PFSK-1 (cell line): Measurements from ENCODE around the gene GAS7.

Source experiments
- FOXP2 ChIP-seq: optimal IDR thresholded peaks from 2 replicates; pipeline ENCODE3; 2011; ENCODE audit warnings: borderline replicate concordance, control low read depth, inconsistent platforms; ENCODE audit not compliant: insufficient read depth; ENCODE audit errors: extremely low read length, extremely low read depth
- POLR2AphosphoS5 ChIP-seq: IDR thresholded peaks from 2 replicates; pipeline ENCODE4 v1.6.1; 2012; ENCODE audit warnings: low read depth, mild to moderate bottlenecking, control low read depth, low read length, moderate library complexity
- SIN3A ChIP-seq: IDR thresholded peaks from 2 replicates; pipeline ENCODE4 v1.6.1; 2012; ENCODE audit warnings: mild to moderate bottlenecking, low read length, moderate library complexity, borderline replicate concordance; ENCODE audit not compliant: insufficient read depth
- TAF1 ChIP-seq: IDR thresholded peaks from 2 replicates; pipeline ENCODE4 v1.6.1; 2012; ENCODE audit warnings: low read length, control low read depth, borderline replicate concordance; ENCODE audit not compliant: insufficient read depth
- TF ChIP-seq, protein P1 (sequence below), 2 experiments: IDR thresholded peaks; 2 replicates each; pipeline versions ENCODE4 v1.6.1 to v1.8.0; 2011 to 2012; ENCODE audit warnings: low read depth in 2 of 2, low read length in 2 of 2, control low read depth in 1 of 2, inconsistent platforms in 1 of 2, mild to moderate bottlenecking in 1 of 2, moderate library complexity in 1 of 2; ENCODE audit not compliant: insufficient read depth in 1 of 2

GAS7 gene

DNA sequence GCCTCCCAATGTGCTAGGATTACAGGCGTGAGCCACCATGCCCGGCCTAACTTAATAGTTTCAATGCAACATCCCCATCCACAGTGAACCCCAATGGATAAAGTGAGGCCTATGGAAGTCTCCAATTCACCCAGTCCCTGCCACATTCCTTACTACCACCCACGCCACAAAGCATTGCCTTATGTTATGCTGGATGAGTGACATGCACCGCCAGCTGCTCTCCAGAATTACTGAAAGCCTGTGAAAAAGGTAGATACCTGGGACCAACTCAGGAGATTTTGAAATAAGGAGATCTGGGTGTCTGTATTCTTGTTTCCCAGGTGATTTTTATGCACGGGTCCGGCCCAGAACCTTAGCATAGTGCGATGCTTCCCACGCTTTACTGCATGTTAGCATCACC lies 16.9 kb upstream of the GAS7 start:
- TF ChIP-seq SIN3A, result no peak
- no peak for TF ChIP-seq TAF1
- TF ChIP-seq FOXP2, result no peak
- no peak for TF ChIP-seq POLR2AphosphoS5
- TF ChIP-seq, protein P1, sequence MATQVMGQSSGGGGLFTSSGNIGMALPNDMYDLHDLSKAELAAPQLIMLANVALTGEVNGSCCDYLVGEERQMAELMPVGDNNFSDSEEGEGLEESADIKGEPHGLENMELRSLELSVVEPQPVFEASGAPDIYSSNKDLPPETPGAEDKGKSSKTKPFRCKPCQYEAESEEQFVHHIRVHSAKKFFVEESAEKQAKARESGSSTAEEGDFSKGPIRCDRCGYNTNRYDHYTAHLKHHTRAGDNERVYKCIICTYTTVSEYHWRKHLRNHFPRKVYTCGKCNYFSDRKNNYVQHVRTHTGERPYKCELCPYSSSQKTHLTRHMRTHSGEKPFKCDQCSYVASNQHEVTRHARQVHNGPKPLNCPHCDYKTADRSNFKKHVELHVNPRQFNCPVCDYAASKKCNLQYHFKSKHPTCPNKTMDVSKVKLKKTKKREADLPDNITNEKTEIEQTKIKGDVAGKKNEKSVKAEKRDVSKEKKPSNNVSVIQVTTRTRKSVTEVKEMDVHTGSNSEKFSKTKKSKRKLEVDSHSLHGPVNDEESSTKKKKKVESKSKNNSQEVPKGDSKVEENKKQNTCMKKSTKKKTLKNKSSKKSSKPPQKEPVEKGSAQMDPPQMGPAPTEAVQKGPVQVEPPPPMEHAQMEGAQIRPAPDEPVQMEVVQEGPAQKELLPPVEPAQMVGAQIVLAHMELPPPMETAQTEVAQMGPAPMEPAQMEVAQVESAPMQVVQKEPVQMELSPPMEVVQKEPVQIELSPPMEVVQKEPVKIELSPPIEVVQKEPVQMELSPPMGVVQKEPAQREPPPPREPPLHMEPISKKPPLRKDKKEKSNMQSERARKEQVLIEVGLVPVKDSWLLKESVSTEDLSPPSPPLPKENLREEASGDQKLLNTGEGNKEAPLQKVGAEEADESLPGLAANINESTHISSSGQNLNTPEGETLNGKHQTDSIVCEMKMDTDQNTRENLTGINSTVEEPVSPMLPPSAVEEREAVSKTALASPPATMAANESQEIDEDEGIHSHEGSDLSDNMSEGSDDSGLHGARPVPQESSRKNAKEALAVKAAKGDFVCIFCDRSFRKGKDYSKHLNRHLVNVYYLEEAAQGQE (IDR thresholded peaks at IDR 0.05; ENCODE audit: insufficient read depth in 1 of 2, low read depth in 2 of 2, low read length in 2 of 2), result no peak

DNA sequence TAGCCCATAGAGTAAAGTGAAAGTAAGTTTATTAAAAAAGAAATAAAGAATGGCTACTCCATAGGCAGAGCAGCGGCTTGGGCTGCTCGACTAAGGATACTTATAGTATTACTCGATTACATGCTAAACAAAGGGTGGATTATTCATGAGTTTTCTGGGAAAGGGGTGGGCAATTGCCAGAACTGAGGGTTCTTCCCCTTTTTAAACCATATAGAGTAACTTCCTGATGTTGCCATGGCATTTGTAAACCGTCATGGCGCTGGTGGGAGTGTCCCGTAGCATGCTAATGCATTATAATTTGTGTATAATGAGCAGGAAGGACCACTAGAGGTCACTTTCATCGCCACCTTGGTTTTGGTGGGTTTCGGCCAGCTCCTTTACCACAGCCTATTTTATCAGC lies 13.3 kb upstream of the GAS7 start:
- TF ChIP-seq TAF1 (no peak), SIN3A (no peak), FOXP2 (no peak), POLR2AphosphoS5 (no peak)
- TF ChIP-seq, protein P1 (IDR thresholded peaks at IDR 0.05; ENCODE audit: insufficient read depth in 1 of 2, low read depth in 2 of 2, low read length in 2 of 2), result no peak

DNA sequence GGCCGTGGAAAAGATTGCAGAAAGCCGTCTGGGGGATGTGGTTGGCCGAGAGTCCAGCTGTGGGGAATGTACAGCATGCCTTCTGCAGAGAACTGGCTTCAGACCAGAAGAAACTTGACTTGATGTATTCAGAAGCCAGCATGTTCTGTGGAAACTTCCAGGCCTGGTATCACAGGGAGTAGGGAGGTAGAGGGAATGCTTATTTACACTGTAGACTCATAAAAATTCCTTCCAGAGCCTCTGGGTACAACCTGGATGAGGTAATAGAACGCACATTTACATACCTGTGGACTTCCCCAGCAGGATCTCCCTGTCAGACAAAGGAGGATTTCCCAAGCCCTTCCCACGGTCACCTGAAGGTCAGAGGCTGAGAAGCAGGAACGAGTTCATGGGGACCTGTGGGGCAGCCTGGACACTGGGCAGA lies 11.8 kb upstream of the GAS7 start:
- TF ChIP-seq FOXP2, result no peak
- TF ChIP-seq, protein P1 (IDR thresholded peaks at IDR 0.05; ENCODE audit: insufficient read depth in 1 of 2, low read depth in 2 of 2, low read length in 2 of 2), result no peak
- TF ChIP-seq SIN3A, result no peak
- TF ChIP-seq TAF1, result no peak
- TF ChIP-seq POLR2AphosphoS5, result no peak

DNA sequence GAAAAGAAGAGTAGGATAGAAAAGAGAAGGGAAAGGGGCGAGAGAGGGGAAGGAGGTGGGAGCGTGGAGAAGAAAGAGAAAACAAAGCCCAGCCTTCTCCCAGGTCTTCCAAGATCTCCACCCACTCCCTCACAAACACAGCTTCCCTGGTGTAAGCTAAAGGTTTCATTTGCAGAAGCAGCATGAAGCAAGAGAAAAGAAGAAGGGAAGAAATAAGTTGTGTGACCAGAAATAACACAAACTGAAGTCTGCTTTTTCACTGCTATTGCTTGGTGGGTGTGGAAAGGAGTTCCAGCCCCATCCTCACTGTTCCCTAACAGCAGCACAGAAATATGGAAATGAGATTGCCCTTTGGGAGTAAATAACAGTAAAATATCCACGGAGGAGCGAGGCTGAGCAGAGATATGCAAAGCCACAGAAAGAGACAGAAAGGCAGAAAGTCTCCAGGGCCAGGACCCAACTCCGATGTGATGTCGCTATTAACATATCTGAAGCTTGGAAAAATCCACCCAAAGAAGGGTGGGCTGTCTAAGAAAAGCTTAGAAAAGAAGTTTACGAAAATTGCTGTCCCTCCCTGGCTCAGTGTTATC lies 10.3 kb upstream of the GAS7 start:
- TF ChIP-seq, protein P1 (IDR thresholded peaks at IDR 0.05; ENCODE audit: insufficient read depth in 1 of 2, low read depth in 2 of 2, low read length in 2 of 2), result no peak

DNA sequence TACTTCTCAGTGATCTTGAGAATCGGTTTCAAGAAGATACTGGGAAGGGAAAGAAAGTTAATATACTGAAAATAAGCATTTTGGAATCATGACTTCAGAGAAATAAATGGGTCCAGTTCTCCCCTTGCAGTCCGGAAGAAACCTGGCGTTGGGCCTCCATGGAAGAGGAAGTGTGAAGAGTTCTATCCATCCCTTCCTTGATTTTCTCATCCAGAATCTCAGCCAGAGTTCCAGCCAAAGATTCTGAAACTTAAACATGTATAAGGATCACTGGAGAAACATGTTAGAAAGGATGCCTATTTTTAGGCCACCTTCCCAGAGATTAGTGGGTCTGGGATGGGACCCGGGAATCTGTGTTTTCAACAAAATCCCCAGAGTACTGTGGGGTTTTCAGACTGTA lies 8.7 kb upstream of the GAS7 start:
- TF ChIP-seq, protein P1 (IDR thresholded peaks at IDR 0.05; ENCODE audit: insufficient read depth in 1 of 2, low read depth in 2 of 2, low read length in 2 of 2), result no peak
- TF ChIP-seq POLR2AphosphoS5 (no peak), FOXP2 (no peak), TAF1 (no peak), SIN3A (no peak)
